Stomach (tissue), 9 donors: ENCODE data around the gene GRIA3. TPM values are rescaled to one million over a fixed set of nuclear protein-coding genes. Genes with fewer than 3 reads are reported as not detected.

Experiments used
- DNase-seq, 2 donors: peaks; one replicate each; pipeline versions ENCODE4 v3.0.0 to v3.0.0-alpha.2; 2013 to 2019
- H3K27ac ChIP-seq, 5 donors: fragments of 200-600 bp in 4 of 5; sonication (generic) in 4 of 5; one replicate each; pipeline ENCODE4 v1.5.1; 2013 to 2019; ENCODE audit warnings: mild to moderate bottlenecking in 1 of 5, moderate library complexity in 1 of 5
- H3K27me3 ChIP-seq, 3 donors: fragments of 200-600 bp; sonication (generic); one replicate each; pipeline ENCODE4 v1.5.1; 2017 to 2019; ENCODE audit warnings: mixed run types in 1 of 3
- H3K36me3 ChIP-seq, 4 donors: fragments of 200-600 bp; sonication (generic); 1 replicate in 3 of 4; 2 replicates in 1 of 4; pipeline ENCODE4 v1.5.1; 2016 to 2019
- H3K4me1 ChIP-seq, 4 donors: fragments of 200-600 bp; sonication (generic); one replicate each; pipeline ENCODE4 v1.5.1; 2016 to 2019
- H3K4me3 ChIP-seq, 4 donors: fragments of 200-600 bp; sonication (generic) in 3 of 4; one replicate each; pipeline ENCODE4 v1.5.1; 2016 to 2019; ENCODE audit warnings: mild to moderate bottlenecking in 1 of 4
- H3K9me3 ChIP-seq, 4 donors: fragments of 200-600 bp; sonication (generic); one replicate each; pipeline ENCODE4 v1.5.1; 2016 to 2019
- EP300 ChIP-seq: sonication (generic); formaldehyde crosslinking; IDR thresholded peaks from one replicate; pipeline ENCODE4 v1.6.1; 2017; ENCODE audit warnings: antibody characterized with exemption
- POLR2A ChIP-seq, 4 donors: fragments of 450-650 bp; IDR thresholded peaks; one replicate each; pipeline ENCODE4 v1.6.1; 2016; ENCODE audit warnings: antibody characterized with exemption in 4 of 4, control low read depth in 2 of 4, mild to moderate bottlenecking in 1 of 4, moderate library complexity in 1 of 4
- POLR2AphosphoS5 ChIP-seq, 3 donors: sonication (generic); formaldehyde crosslinking; IDR thresholded peaks; one replicate each; pipeline ENCODE4 v1.6.1; 2016; ENCODE audit warnings: antibody characterized with exemption in 3 of 3
- WGBS, 5 donors: extraction: QIAGEN DNeasy Blood & Tissue Kit in 3 of 5; methylation state at CpG; one replicate each; pipeline versions ENCODE4 v1.1.5 to v1.1.7; 2013 to 2018; 5-methylcytosine and 5-hydroxymethylcytosine counted together
- intact Hi-C: fragments of 100-400 bp; cut with DNase I; formaldehyde crosslinking; loops from one replicate; pipeline ENCODE4 v1.15.1; 2023; ENCODE audit warnings: low total_unique reads
- polyA plus RNA-seq, 3 donors: library from polyadenylated mRNA; stranded (reverse); fragments of 200-250 nt; gene quantifications; one replicate each; pipeline ENCODE4 v1.2.3, GENCODE V29; 2013
- total RNA-seq, 5 donors: library from RNA; depleted of rRNA; stranded (reverse); fragments of >200 nt; gene quantifications; one replicate each; pipeline versions ENCODE4 v1.1.0 to v1.2.3, GENCODE V29; 2014 to 2016
- TF ChIP-seq, protein P1 (sequence below), 7 experiments: fragments of 450-650 bp in 4 of 7; fragments of 200-600 bp in 3 of 7; sonication (generic) in 3 of 7; IDR thresholded peaks; one replicate each; pipeline ENCODE4 v1.5.1; 2016 to 2019; ENCODE audit warnings: antibody characterized with exemption in 7 of 7, control low read depth in 2 of 7, mild to moderate bottlenecking in 1 of 7
- donor health status: healthy with polysubstance abuse.
- donor health status: Bipolar disorder and iron deficiency.
- donor health status: healthy.

The GRIA3 gene
- total and polyA plus RNA-seq, 8 donors = 0.87 to 4.7 (median 2.1) TPM; not detected in 3

DNA sequence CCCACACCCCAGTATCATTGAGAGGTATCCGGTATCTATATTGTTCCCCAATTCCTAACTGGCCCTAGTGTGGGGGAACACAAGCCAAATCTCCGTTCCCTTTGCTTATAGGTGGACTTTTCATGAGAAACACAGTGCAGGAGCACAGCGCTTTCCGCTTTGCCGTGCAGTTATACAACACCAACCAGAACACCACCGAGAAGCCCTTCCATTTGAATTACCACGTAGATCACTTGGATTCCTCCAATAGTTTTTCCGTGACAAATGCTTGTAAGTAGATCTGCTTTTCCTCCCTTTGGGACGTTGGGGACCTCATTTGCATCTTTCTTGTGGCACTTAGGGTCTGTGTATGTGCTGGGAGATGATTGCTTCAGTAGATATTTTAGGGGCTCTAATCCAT is 1.6 kb downstream of the GRIA3 start:
- Histone ChIP-seq H3K9me3 (no peaks in the 10 kb centered on the region), H3K4me3 (peak overlapping the region in 2 of 4 donors; percentile 39 to 42), H3K27ac (no peak overlapping the region), H3K27me3 (peaks cover 0 to 17% (median 9%) of the 10 kb centered on the region in 3 donors), H3K4me1 (peaks cover 0 to 8% (median 2%) of the 10 kb centered on the region in 4 donors), H3K36me3 (no peaks in the 10 kb centered on the region)
- intact Hi-C loops = no loop called here
- no peak for TF ChIP-seq POLR2AphosphoS5 (IDR thresholded peaks at IDR 0.05)
- TF ChIP-seq, protein P1, sequence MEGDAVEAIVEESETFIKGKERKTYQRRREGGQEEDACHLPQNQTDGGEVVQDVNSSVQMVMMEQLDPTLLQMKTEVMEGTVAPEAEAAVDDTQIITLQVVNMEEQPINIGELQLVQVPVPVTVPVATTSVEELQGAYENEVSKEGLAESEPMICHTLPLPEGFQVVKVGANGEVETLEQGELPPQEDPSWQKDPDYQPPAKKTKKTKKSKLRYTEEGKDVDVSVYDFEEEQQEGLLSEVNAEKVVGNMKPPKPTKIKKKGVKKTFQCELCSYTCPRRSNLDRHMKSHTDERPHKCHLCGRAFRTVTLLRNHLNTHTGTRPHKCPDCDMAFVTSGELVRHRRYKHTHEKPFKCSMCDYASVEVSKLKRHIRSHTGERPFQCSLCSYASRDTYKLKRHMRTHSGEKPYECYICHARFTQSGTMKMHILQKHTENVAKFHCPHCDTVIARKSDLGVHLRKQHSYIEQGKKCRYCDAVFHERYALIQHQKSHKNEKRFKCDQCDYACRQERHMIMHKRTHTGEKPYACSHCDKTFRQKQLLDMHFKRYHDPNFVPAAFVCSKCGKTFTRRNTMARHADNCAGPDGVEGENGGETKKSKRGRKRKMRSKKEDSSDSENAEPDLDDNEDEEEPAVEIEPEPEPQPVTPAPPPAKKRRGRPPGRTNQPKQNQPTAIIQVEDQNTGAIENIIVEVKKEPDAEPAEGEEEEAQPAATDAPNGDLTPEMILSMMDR (IDR thresholded peaks at IDR 0.05) = no peak
- no peak for TF ChIP-seq EP300
- TF ChIP-seq POLR2A (IDR thresholded peaks at IDR 0.05) = no peak
- 42 to 57% (median 53%) methylated on average over 9 of the region's 9 CpGs for WGBS, 5 donors
- peak in 1 of 2 donors; percentile 9 for DNase-seq

DNA sequence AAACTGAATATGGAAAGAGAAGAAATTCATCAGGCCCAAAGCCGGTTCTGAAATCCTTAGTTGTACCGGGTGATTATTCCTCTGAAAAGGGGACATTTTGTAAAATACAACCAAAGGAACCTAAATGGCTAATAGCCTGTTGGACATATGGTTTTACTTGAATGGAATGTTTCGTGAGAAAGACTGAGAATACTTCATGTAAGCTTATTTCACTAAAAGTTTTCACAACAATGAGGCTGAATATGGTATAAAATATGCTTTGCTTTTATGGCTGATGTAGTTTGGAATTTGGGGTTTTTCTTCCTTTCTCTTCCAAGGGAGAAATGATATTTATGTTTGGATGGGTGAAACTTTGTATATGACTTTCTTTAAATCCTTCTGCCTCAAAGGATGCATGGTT is 2.7 kb downstream of the GRIA3 start:
- no peak for TF ChIP-seq POLR2A (IDR thresholded peaks at IDR 0.05)
- TF ChIP-seq POLR2AphosphoS5 (IDR thresholded peaks at IDR 0.05) = no peak
- TF ChIP-seq, protein P1 (IDR thresholded peaks at IDR 0.05) = no peak
- no peak for TF ChIP-seq EP300
- DNase-seq = no peak
- Histone ChIP-seq H3K4me3 (no peak overlapping the region), H3K4me1 (peaks cover 0 to 8% (median 2%) of the 10 kb centered on the region in 4 donors), H3K27me3 (peaks cover 0 to 17% (median 9%) of the 10 kb centered on the region in 3 donors), H3K36me3 (no peaks in the 10 kb centered on the region), H3K27ac (no peak overlapping the region), H3K9me3 (no peaks in the 10 kb centered on the region)
- WGBS, 5 donors = 74 to 95% (median 92%) methylated on average over 3 of the region's 3 CpGs
- intact Hi-C loops = no loop called here

DNA sequence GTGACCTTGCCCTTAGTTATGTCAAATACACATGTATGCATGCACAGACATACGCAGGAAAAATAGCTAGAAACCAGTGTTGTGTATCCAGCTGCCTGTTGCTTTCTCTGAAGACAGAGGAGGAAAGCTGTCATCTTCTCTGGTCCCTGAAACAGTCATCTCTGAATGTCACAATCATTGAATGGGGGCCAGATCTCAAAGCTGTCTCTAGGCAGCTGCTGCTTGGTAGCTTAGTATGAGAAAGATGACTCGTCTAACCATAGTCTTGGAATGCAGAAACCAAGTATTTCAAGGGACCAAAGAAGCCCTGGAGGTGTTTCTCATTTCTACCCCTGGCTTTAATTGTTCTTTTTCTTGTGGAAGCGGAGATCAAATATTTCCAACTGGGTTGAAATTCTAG is 4.0 kb downstream of the GRIA3 start:
- no peak overlapping the region for H3K27ac ChIP-seq
- H3K36me3 ChIP-seq = no peaks in the 10 kb centered on the region
- H3K9me3 ChIP-seq = no peaks in the 10 kb centered on the region
- no peak for TF ChIP-seq POLR2AphosphoS5 (IDR thresholded peaks at IDR 0.05)
- TF ChIP-seq, protein P1 (IDR thresholded peaks at IDR 0.05) = no peak
- TF ChIP-seq POLR2A (IDR thresholded peaks at IDR 0.05) = no peak
- H3K27me3 ChIP-seq = peaks cover 0 to 17% (median 9%) of the 10 kb centered on the region in 3 donors
- intact Hi-C loops = no loop called here
- no peak overlapping the region for H3K4me3 ChIP-seq
- peaks cover 0 to 8% (median 2%) of the 10 kb centered on the region in 4 donors for H3K4me1 ChIP-seq
- whole genome bisulfite sequencing, 5 donors = 73 to 91% (median 83%) methylated on average over 3 of the region's 3 CpGs
- no peak for DNase-seq

DNA sequence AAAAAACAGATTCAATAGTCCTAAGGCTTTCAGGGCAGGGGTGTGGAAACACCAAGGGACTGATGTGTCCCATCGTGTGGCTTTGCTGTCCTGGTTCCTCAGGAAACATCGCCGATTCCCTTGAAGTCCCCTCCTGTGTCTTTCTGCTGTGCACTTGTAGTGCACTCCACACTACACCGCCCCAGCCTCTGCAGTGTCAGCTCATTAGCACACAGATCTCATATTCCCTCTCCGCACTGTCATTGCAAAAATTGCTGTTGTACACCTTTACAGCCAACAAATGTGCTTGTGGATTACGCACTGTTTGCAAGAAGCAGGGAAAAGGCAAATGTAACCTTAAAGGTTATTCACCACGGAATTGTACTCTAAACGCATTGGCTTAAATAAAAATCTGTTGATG is 5.3 kb downstream of the GRIA3 start:
- intact Hi-C loops = no loop called here

DNA sequence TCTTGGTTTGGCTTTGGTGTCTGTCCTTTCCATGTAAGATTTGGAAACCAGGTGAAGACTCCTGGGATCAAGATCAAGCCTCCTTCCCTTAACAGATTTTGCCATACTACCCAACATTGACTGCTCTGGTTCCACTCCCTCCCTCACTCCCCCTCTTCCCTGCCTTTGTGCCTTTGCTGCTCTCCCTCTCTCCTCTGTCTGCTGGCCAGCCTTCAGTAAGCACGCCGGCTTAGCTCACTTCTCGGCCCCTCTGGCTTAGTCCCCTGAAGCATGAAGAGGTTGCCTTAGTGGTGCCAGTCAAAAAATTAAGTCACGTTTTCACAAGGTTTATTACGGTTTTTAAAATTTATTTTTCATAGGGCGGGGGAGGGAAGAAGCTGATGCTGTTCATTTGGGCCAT is 6.0 kb downstream of the GRIA3 start:
- Histone ChIP-seq H3K36me3 (no peaks in the 10 kb centered on the region), H3K27me3 (peaks cover 0 to 3% (median 1%) of the 10 kb centered on the region in 3 donors), H3K4me1 (peaks cover 0 to 2% (median 0%) of the 10 kb centered on the region in 4 donors), H3K27ac (no peak overlapping the region), H3K9me3 (no peaks in the 10 kb centered on the region), H3K4me3 (no peak overlapping the region)
- WGBS, 5 donors = 68 to 90% (median 76%) methylated on average over 6 of the region's 6 CpGs
- no peak for DNase-seq
- intact Hi-C loops = no loop called here
- TF ChIP-seq POLR2A (IDR thresholded peaks at IDR 0.05) (no peak), EP300 (no peak), POLR2AphosphoS5 (IDR thresholded peaks at IDR 0.05) (no peak)
- TF ChIP-seq, protein P1 (IDR thresholded peaks at IDR 0.05) = no peak

More for the DNA sequence above, 5.3 kb downstream of the GRIA3 start:
- TF ChIP-seq POLR2A (IDR thresholded peaks at IDR 0.05) (no peak), POLR2AphosphoS5 (IDR thresholded peaks at IDR 0.05) (no peak)
- Histone ChIP-seq H3K27ac (no peak overlapping the region), H3K36me3 (no peaks in the 10 kb centered on the region), H3K27me3 (peaks cover 0 to 10% (median 9%) of the 10 kb centered on the region in 3 donors), H3K9me3 (no peaks in the 10 kb centered on the region), H3K4me3 (no peak overlapping the region), H3K4me1 (peaks cover 0 to 8% (median 0%) of the 10 kb centered on the region in 4 donors)
- no peak for DNase-seq
- 72 to 94% (median 92%) methylated on average over 8 of the region's 8 CpGs for WGBS, 5 donors
